K562 (cell line): ENCODE measurements around the gene PACS1. TPM values are rescaled to one million over a fixed set of nuclear protein-coding genes. Genes with fewer than 3 reads are reported as not detected.

ENCODE experiments used
- ATAC-seq: fragments of 200-7000 bp; cut with Tn5 transposase; 3 replicates; pipeline ENCODE4 v1.9.1; 2020; ENCODE audit warnings: moderate library complexity
- BruUV-seq: library from RNA; stranded (reverse); fragments of 400-500 nt; replicated peaks from 2 replicates; lab custom pipeline; 2021; lab: Mats Ljungman, UMichigan
- CTCF ChIA-PET: fragments of 300-600 bp; formaldehyde crosslinking; extraction: SDS; loops from one replicate; lab custom pipeline; 2021; ENCODE audit warnings: low intra/inter-chr PET ratio; lab: Yijun Ruan, JAX
- POLR2A ChIA-PET: fragments of 300-600, 350-650 bp; sonication (Branson Sonifier 250); formaldehyde crosslinking; extraction: SDS; loops from one replicate; lab custom pipeline; 2021; ENCODE audit warnings: antibody characterized with exemption, inconsistent platforms; lab: Yijun Ruan, JAX
- DNase-seq, 4 experiments: peaks; one replicate each; pipeline versions ENCODE4 v3.0.0 to v3.0.0-alpha.2; 2011 to 2018; ENCODE audit warnings: low spot score in 3 of 4, mixed read lengths in 3 of 4; ENCODE audit errors: extremely low read depth in 1 of 4
- FAIRE-seq: peaks from 2 replicates; lab custom pipeline; 2011; peaks lifted over from hg19 to GRCh38; lab: Jason Lieb, UNC
- H2AFZ ChIP-seq: 2 replicates; pipeline ENCODE4 v1.6.0; 2011; ENCODE audit warnings: low read depth, low read length, control low read depth, inconsistent platforms
- H3K27ac ChIP-seq: fragments of 200-600 bp; 3 replicates; pipeline ENCODE4 v1.8.0; 2011; ENCODE audit warnings: low read depth, mild to moderate bottlenecking, control low read depth, inconsistent platforms, low read length, moderate library complexity, mixed read lengths; ENCODE audit errors: extremely low read depth
- H3K27me3 ChIP-seq, 2 experiments: fragments of 300-600 bp in 1 of 2; 2 replicates in 1 of 2; 3 replicates in 1 of 2; pipeline versions ENCODE4 v1.6.0 to v1.8.0; 2011; ENCODE audit warnings: inconsistent platforms in 2 of 2, low read length in 2 of 2, mild to moderate bottlenecking in 1 of 2, mixed read lengths in 1 of 2, moderate library complexity in 1 of 2; ENCODE audit not compliant: control insufficient read depth in 2 of 2, insufficient read depth in 2 of 2
- H3K36me3 ChIP-seq: fragments of 300-600 bp; 3 replicates; pipeline ENCODE4 v1.8.0; 2011; ENCODE audit warnings: mild to moderate bottlenecking, low read length, inconsistent platforms; ENCODE audit not compliant: control insufficient read depth, insufficient read depth
- H3K4me1 ChIP-seq, 2 experiments: fragments of 200-600 bp in 1 of 2; replicated peaks in 1 of 2; 2 replicates in 1 of 2; 3 replicates in 1 of 2; pipeline versions ENCODE4 v1.5.1 to v1.8.0; 2011; ENCODE audit warnings: inconsistent platforms in 2 of 2, low read length in 2 of 2, mild to moderate bottlenecking in 1 of 2, mixed read lengths in 1 of 2, moderate library complexity in 1 of 2; ENCODE audit not compliant: control insufficient read depth in 2 of 2, insufficient read depth in 2 of 2
- H3K4me2 ChIP-seq: 2 replicates; pipeline ENCODE4 v1.6.1; 2011; ENCODE audit warnings: low read length, control low read depth, inconsistent platforms, mixed read lengths; ENCODE audit not compliant: insufficient read depth
- H3K4me3 ChIP-seq: fragments of 200-600 bp; sonication (generic), shearing (Covaris generic); 2 replicates; pipeline ENCODE4 v1.5.1; 2016; ENCODE audit warnings: control low read depth, inconsistent platforms
- H3K79me2 ChIP-seq: fragments of 200-600 bp; 3 replicates; pipeline ENCODE4 v1.8.0; 2011; ENCODE audit warnings: low read length, inconsistent platforms; ENCODE audit not compliant: control insufficient read depth, insufficient read depth
- H3K9ac ChIP-seq, 2 experiments: 2 replicates each; pipeline versions ENCODE4 v1.6.0 to v1.6.1; 2011; ENCODE audit warnings: low read depth in 2 of 2, low read length in 2 of 2, control low read depth in 1 of 2, inconsistent platforms in 1 of 2, mild to moderate bottlenecking in 1 of 2, mixed read lengths in 1 of 2; ENCODE audit not compliant: insufficient read depth in 1 of 2
- H3K9me1 ChIP-seq: one replicate; pipeline ENCODE4 v1.6.0; 2011; ENCODE audit warnings: inconsistent platforms, mild to moderate bottlenecking, low read length, moderate library complexity; ENCODE audit not compliant: control insufficient read depth, insufficient read depth
- H3K9me3 ChIP-seq: replicated peaks from 2 replicates; pipeline ENCODE4 v1.5.1; 2011; ENCODE audit warnings: low read depth, low read length, inconsistent platforms; ENCODE audit not compliant: control insufficient read depth, insufficient read depth
- H4K20me1 ChIP-seq: replicated peaks from 2 replicates; pipeline ENCODE4 v1.6.1; 2011; ENCODE audit warnings: low read length, inconsistent platforms, mixed read lengths; ENCODE audit not compliant: control insufficient read depth, insufficient read depth
- AFF1 ChIP-seq, 2 experiments: fragments of 450-650 bp; IDR thresholded peaks; 2 replicates each; pipeline ENCODE4 v1.6.1; 2018; ENCODE audit warnings: mild to moderate bottlenecking in 2 of 2, low read depth in 1 of 2; ENCODE audit not compliant: partially characterized antibody in 2 of 2
- CAMTA2 ChIP-seq: fragments of 250-450 bp; sonication (Bioruptor Pico); conservative IDR thresholded peaks from 2 replicates; pipeline ENCODE4 v1.5.1; 2022
- E2F6 ChIP-seq, 2 experiments: IDR thresholded peaks; 2 replicates each; pipeline ENCODE4 v1.6.1; 2011; ENCODE audit warnings: borderline replicate concordance in 1 of 2, control low read depth in 1 of 2, low read depth in 1 of 2, low read length in 1 of 2, mild to moderate bottlenecking in 1 of 2, mixed read lengths in 1 of 2, moderate library complexity in 1 of 2; ENCODE audit not compliant: insufficient read depth in 1 of 2, insufficient read length in 1 of 2, poor library complexity in 1 of 2, severe bottlenecking in 1 of 2; ENCODE audit errors: extremely low read depth in 1 of 2
- FOS ChIP-seq: IDR thresholded peaks from 3 replicates; pipeline ENCODE4 v1.6.1; 2011; ENCODE audit not compliant: insufficient read length; ENCODE audit errors: extremely low read depth
- KAT2B ChIP-seq: IDR thresholded peaks from one replicate; pipeline ENCODE4 v1.6.1; 2012; ENCODE audit warnings: low read depth, mild to moderate bottlenecking, control low read depth, inconsistent platforms, low read length, moderate library complexity
- MCM2 ChIP-seq: fragments of 450-650 bp; IDR thresholded peaks from 2 replicates; pipeline ENCODE4 v1.6.1; 2017; ENCODE audit warnings: low read depth, mild to moderate bottlenecking
- MCM5 ChIP-seq: fragments of 450-650 bp; IDR thresholded peaks from 2 replicates; pipeline ENCODE4 v1.6.1; 2016; ENCODE audit warnings: low read depth
- POLR3A ChIP-seq: IDR thresholded peaks from 2 replicates; pipeline ENCODE4 v1.6.1; 2011; ENCODE audit warnings: borderline replicate concordance, mild to moderate bottlenecking, moderate library complexity; ENCODE audit not compliant: insufficient read length, insufficient read depth; ENCODE audit errors: extremely low read depth
- ZNF12 ChIP-seq: sonication (generic); formaldehyde crosslinking; IDR thresholded peaks from 2 replicates; pipeline ENCODE4 v1.4.0; 2020; ENCODE audit warnings: mild to moderate bottlenecking, missing genetic modification reagents
- ZNF134 ChIP-seq: fragments of 250-450 bp; sonication (Bioruptor Pico); conservative IDR thresholded peaks from 2 replicates; pipeline ENCODE4 v1.4.0; 2020
- ZNF740 ChIP-seq, 3 experiments: fragments of 200-800 bp in 1 of 3; sonication (Bioruptor generic) in 1 of 3; sonication (generic) in 1 of 3; formaldehyde crosslinking in 1 of 3; IDR thresholded peaks; 2 replicates each; pipeline versions ENCODE4 v1.6.1 to v1.8.0; 2016 to 2022; ENCODE audit warnings: mild to moderate bottlenecking in 2 of 3, missing compliant biosample characterization in 2 of 3, missing genetic modification characterization in 2 of 3, missing genetic modification reagents in 1 of 3
- ZZZ3 ChIP-seq: fragments of 450-650 bp; IDR thresholded peaks from 2 replicates; pipeline ENCODE4 v1.6.1; 2016; ENCODE audit warnings: antibody characterized with exemption, mild to moderate bottlenecking, moderate library complexity
- WGBS: fragments of 100-300 bp; shearing (Covaris generic); methylation state at CpG from one replicate; pipeline ENCODE4 v1.1.6; 2016; ENCODE audit warnings: low coverage, mixed read lengths; ENCODE audit not compliant: insufficient coverage; ENCODE audit errors: missing lambda C conversion rate; 5-methylcytosine and 5-hydroxymethylcytosine counted together
- in situ Hi-C: fragments of 300-500 bp; cut with MboI; formaldehyde crosslinking; loops from 4 replicates; pipeline ENCODE4 v1.15.0; 2018; ENCODE audit warnings: inconsistent platforms, mixed read lengths
- intact Hi-C: fragments of 100-400 bp; cut with micrococcal nuclease; formaldehyde crosslinking; loops from 2 replicates; pipeline ENCODE4 v1.14.2; 2022
- polyA plus RNA-seq, 8 experiments: library from polyadenylated mRNA; depleted of rRNA in 4 of 8; stranded (reverse) in 5 of 8; unstranded in 3 of 8; fragments of >200 nt; fragmentation: Nextera tagmentation in 2 of 8; fragmentation: Illumina TruSeq in 1 of 8; extraction: Ambion mirVana in 2 of 8; extraction: Trizol in 1 of 8; gene quantifications; 2 replicates each; pipeline versions ENCODE4 v1.2.1 to v1.2.3, GENCODE V29; 2011 to 2014; ENCODE audit warnings: inconsistent platforms in 1 of 8, missing spikeins in 1 of 8
- total RNA-seq, 7 experiments: library from RNA; depleted of rRNA in 6 of 7; stranded (reverse); fragments of >200 nt in 6 of 7; fragmentation: Illumina TruSeq in 2 of 7; extraction: Trizol in 2 of 7; gene quantifications; 2 replicates each; pipeline versions ENCODE4 v1.2.1 to v1.2.3, GENCODE V29; 2011 to 2021; ENCODE audit warnings: low replicate concordance in 1 of 7

Gene PACS1
- total and polyA plus RNA-seq, 9 of the 15 experiments (the other 6 are each of a cell fraction or from before 2014, with no cell fraction given) = 0.34 to 28.1 (median 8.5) TPM

GRCh38 chr11:66123902-66124301 lies 53.8 kb downstream of the PACS1 start (continued):
- TF ChIP-seq AFF1 (IDR thresholded peaks at IDR 0.05; ENCODE audit: low read depth in 1 of 2, partially characterized antibody in 2 of 2) (no peak), ZNF12 (CRISPR knock-in tag) (no peak), E2F6 (IDR thresholded peaks at IDR 0.05; ENCODE audit: borderline replicate concordance in 1 of 2, extremely low read depth in 1 of 2, insufficient read depth in 1 of 2, insufficient read length in 1 of 2, low read depth in 1 of 2, low read length in 1 of 2, poor library complexity in 1 of 2, severe bottlenecking in 1 of 2) (no peak), ZNF134 (CRISPR knock-in tag) (no peak)

- Histone ChIP-seq H3K4me2 (no peak overlapping the region), H2AFZ (no peak overlapping the region)
- TF ChIP-seq MCM2 (no peak), KAT2B (no peak), MCM5 (no peak), ZZZ3 (no peak), ZNF740 (CRISPR knock-in tag; IDR thresholded peaks at IDR 0.05) (no peak), ZNF740 (tag; IDR thresholded peaks at IDR 0.05) (no peak), POLR3A (no peak), CAMTA2 (CRISPR knock-in tag) (no peak), FOS (no peak)
Measured at GRCh38 chr11:66124564-66124963, 54.5 kb downstream of the PACS1 start.

More at GRCh38 chr11:66124564-66124963, 54.5 kb downstream of the PACS1 start:
- Histone ChIP-seq H3K4me3 (no peak overlapping the region), H3K9me1 (no peaks in the 10 kb centered on the region), H3K4me1 (peaks cover 0 to 15% of the 10 kb centered on the region in 2 experiments; a peak in 3 of 5 replicates), H3K9ac (0 out of 4 replicates have a peak overlapping the region, but pooled peaks of 1 of the 2 experiments have one; percentile 23), H3K27ac (no peak overlapping the region), H4K20me1 (no peaks in the 10 kb centered on the region), H3K36me3 (no peaks in the 10 kb centered on the region), H3K79me2 (0 out of 3 replicates have a peak, but pooled peaks cover 2% of the 10 kb centered on the region), H3K27me3 (no peaks in the 10 kb centered on the region), H3K9me3 (no peaks in the 10 kb centered on the region)
- WGBS = 69% methylated on average over 3 of the region's 3 CpGs
- intact Hi-C loops (no loop called here), in situ Hi-C loops (no loop called here)
- POLR2A ChIA-PET = interaction anchor here (1.6 to 2.2 kb wide), 2 partner anchors 9 to 12 kb away, joined by 3 to 12 read pairs; no protein-coding TSS in a partner anchor
- CTCF ChIA-PET = no interaction called here
- ATAC-seq = no peak
- no TSS peak for BruUV-seq
- DNase-seq = no peak
- no peak for FAIRE-seq
